ENCODE results near the gene TGM2. TPM values are rescaled to one million over a fixed set of nuclear protein-coding genes. Genes with fewer than 3 reads are reported as not detected.

The TGM2 gene
- total RNA-seq, 1 donor from 2014 or later, result 17.7 TPM

DNA sequence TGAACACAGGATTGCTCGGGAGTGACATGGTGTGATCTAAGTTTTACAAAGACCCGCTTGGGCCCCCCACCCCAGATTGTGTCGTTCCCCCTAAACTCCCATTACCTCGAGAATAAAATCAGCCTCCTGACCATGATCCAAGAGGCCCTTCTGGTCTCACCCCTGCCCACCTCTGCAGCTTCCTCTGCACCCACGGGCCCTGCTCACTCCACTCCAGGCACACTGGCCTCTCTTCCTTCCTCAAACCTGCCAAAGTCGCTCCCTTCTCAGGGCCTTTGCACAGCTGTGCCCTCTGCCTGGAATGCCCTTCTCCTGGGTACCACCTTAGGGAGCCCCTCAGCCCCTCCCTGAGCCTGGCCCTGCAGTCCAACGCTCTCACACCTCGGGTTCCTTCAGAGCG, 17.9 kb downstream of the TGM2 start:
- H3K4me3 Mint-ChIP-seq (ENCODE audit: unreplicated experiment), result no peak overlapping the region
- DNase-seq (ENCODE audit: low spot score), result no peak
- H3K36me3 Mint-ChIP-seq (ENCODE audit: low read depth), result peaks cover 8% of the 10 kb centered on the region
- H3K9me3 Mint-ChIP-seq (ENCODE audit: low read depth), result no peaks in the 10 kb centered on the region
- TF ChIP-seq, protein P1, sequence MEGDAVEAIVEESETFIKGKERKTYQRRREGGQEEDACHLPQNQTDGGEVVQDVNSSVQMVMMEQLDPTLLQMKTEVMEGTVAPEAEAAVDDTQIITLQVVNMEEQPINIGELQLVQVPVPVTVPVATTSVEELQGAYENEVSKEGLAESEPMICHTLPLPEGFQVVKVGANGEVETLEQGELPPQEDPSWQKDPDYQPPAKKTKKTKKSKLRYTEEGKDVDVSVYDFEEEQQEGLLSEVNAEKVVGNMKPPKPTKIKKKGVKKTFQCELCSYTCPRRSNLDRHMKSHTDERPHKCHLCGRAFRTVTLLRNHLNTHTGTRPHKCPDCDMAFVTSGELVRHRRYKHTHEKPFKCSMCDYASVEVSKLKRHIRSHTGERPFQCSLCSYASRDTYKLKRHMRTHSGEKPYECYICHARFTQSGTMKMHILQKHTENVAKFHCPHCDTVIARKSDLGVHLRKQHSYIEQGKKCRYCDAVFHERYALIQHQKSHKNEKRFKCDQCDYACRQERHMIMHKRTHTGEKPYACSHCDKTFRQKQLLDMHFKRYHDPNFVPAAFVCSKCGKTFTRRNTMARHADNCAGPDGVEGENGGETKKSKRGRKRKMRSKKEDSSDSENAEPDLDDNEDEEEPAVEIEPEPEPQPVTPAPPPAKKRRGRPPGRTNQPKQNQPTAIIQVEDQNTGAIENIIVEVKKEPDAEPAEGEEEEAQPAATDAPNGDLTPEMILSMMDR (IDR thresholded peaks at IDR 0.05), result no peak
- H3K27me3 Mint-ChIP-seq (ENCODE audit: low read depth), result no peaks in the 10 kb centered on the region
- H3K4me1 Mint-ChIP-seq (ENCODE audit: low read depth), result peaks cover 40% of the 10 kb centered on the region
- H3K27ac Mint-ChIP-seq (ENCODE audit: unreplicated experiment), result no peak overlapping the region

DNA sequence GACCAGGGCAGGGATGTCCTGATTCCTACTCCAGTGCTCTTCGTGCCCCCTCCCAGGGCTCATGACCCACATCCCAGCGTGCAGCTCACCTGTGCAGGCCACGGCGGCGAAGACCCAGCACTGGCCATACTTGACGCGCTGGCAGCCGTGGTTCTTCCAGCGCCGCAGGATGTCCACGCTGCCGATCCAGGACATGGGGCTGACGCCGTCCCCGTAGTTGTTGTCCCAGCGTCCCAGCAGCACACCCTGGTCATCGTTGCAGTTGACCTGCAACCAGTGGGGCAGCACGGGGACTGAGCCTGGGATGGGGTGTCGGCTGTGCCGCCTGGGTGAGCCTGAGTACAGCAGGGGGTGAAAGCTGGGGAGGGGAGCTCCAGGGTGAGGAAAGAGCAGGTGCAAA, 18.4 kb downstream of the TGM2 start:
- DNase-seq (ENCODE audit: low spot score), result no peak
- TF ChIP-seq, protein P1 (IDR thresholded peaks at IDR 0.05), result no peak
- H3K9me3 Mint-ChIP-seq (ENCODE audit: low read depth), result no peaks in the 10 kb centered on the region
- no peak overlapping the region for H3K4me3 Mint-ChIP-seq (ENCODE audit: unreplicated experiment)
- peaks cover 8% of the 10 kb centered on the region for H3K36me3 Mint-ChIP-seq (ENCODE audit: low read depth)
- no peaks in the 10 kb centered on the region for H3K27me3 Mint-ChIP-seq (ENCODE audit: low read depth)
- peaks cover 40% of the 10 kb centered on the region for H3K4me1 Mint-ChIP-seq (ENCODE audit: low read depth)
- no peak overlapping the region for H3K27ac Mint-ChIP-seq (ENCODE audit: unreplicated experiment)

DNA sequence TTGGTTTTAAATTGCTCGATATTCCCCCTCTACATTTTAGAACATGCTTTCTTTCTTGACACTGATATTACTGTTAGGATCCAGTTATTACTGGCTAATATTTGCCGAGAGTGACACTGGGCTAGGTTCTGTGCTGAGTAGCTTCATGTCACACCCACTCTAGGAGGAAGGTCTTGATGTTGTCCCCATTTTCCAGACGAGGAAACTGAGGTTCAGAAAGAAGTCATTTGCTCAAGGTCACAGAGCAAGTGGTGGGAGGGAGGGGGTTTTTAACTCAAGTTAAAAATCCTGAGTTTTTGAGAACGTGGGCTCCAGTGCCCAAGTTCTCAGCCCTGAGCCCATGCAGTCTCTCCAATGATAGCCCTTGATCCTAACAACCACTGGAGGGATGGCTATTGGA, 18.9 kb downstream of the TGM2 start:
- no peak overlapping the region for H3K27ac Mint-ChIP-seq (ENCODE audit: unreplicated experiment)
- TF ChIP-seq, protein P1 (IDR thresholded peaks at IDR 0.05), result no peak
- no peaks in the 10 kb centered on the region for H3K27me3 Mint-ChIP-seq (ENCODE audit: low read depth)
- no peaks in the 10 kb centered on the region for H3K9me3 Mint-ChIP-seq (ENCODE audit: low read depth)
- no peak overlapping the region for H3K4me3 Mint-ChIP-seq (ENCODE audit: unreplicated experiment)
- DNase-seq (ENCODE audit: low spot score), result no peak
- peaks cover 42% of the 10 kb centered on the region for H3K4me1 Mint-ChIP-seq (ENCODE audit: low read depth)
- peaks cover 8% of the 10 kb centered on the region for H3K36me3 Mint-ChIP-seq (ENCODE audit: low read depth)

GRCh38 chr20:38145729-38146075, 19.4 kb downstream of the TGM2 start:
- H3K4me3 Mint-ChIP-seq (ENCODE audit: unreplicated experiment), result no peak overlapping the region
- peaks cover 8% of the 10 kb centered on the region for H3K36me3 Mint-ChIP-seq (ENCODE audit: low read depth)
- H3K27ac Mint-ChIP-seq (ENCODE audit: unreplicated experiment), result no peak overlapping the region
- peaks cover 46% of the 10 kb centered on the region for H3K4me1 Mint-ChIP-seq (ENCODE audit: low read depth)
- H3K27me3 Mint-ChIP-seq (ENCODE audit: low read depth), result no peaks in the 10 kb centered on the region
- no peaks in the 10 kb centered on the region for H3K9me3 Mint-ChIP-seq (ENCODE audit: low read depth)
- no peak for DNase-seq (ENCODE audit: low spot score)
- TF ChIP-seq, protein P1 (IDR thresholded peaks at IDR 0.05), result no peak

- DNase-seq (ENCODE audit: low spot score), result no peak
- Mint-ChIP-seq H3K27me3 (ENCODE audit: low read depth) (no peaks in the 10 kb centered on the region), H3K4me3 (ENCODE audit: unreplicated experiment) (no peak overlapping the region), H3K4me1 (ENCODE audit: low read depth) (peaks cover 51% of the 10 kb centered on the region), H3K27ac (ENCODE audit: unreplicated experiment) (peak overlapping the region; percentile 95), H3K36me3 (ENCODE audit: low read depth) (peaks cover 6% of the 10 kb centered on the region), H3K9me3 (ENCODE audit: low read depth) (no peaks in the 10 kb centered on the region)
- TF ChIP-seq, protein P1 (IDR thresholded peaks at IDR 0.05), result no peak
Measured at GRCh38 chr20:38144974-38145728, 19.9 kb downstream of the TGM2 start.
